DOHH2 (cell line): ENCODE results near the gene GALR3.

Experiments used
- H3F3A ChIP-seq: fragments of 200-600 bp; sonication (generic), shearing (Covaris generic); 2 replicates; pipeline ENCODE4 v1.6.0; 2016; ENCODE audit warnings: antibody characterized with exemption, mild to moderate bottlenecking; ENCODE audit not compliant: control insufficient read depth, insufficient read depth
- H3K27ac ChIP-seq: fragments of 200-600 bp; sonication (generic); 2 replicates; pipeline ENCODE4 v1.5.1; 2014; ENCODE audit warnings: low read depth, mild to moderate bottlenecking, low read length, moderate library complexity
- H3K27me3 ChIP-seq: fragments of 200-600 bp; sonication (generic); 2 replicates; pipeline ENCODE4 v1.6.1; 2014; ENCODE audit warnings: mild to moderate bottlenecking, low read length, mixed read lengths; ENCODE audit not compliant: control insufficient read depth
- H3K36me3 ChIP-seq: fragments of 200-600 bp; sonication (generic); 2 replicates; pipeline ENCODE4 v1.6.1; 2014; ENCODE audit warnings: mild to moderate bottlenecking, low read length, moderate library complexity, mixed read lengths; ENCODE audit not compliant: control insufficient read depth
- H3K4me1 ChIP-seq: fragments of 200-600 bp; sonication (generic); 2 replicates; pipeline ENCODE4 v1.6.1; 2014; ENCODE audit warnings: mild to moderate bottlenecking, low read length, mixed read lengths; ENCODE audit not compliant: control insufficient read depth
- H3K4me2 ChIP-seq: fragments of 200-600 bp; sonication (generic); 2 replicates; pipeline ENCODE4 v1.6.0; 2014; ENCODE audit warnings: mild to moderate bottlenecking, low read length, moderate library complexity
- H3K4me3 ChIP-seq: fragments of 200-600 bp; sonication (generic); 2 replicates; pipeline ENCODE4 v1.5.1; 2014; ENCODE audit warnings: mild to moderate bottlenecking, low read length, mixed read lengths
- H3K79me2 ChIP-seq: fragments of 200-600 bp; sonication (generic); 2 replicates; pipeline ENCODE4 v1.6.1; 2014; ENCODE audit warnings: mild to moderate bottlenecking, low read length, mixed read lengths; ENCODE audit not compliant: control insufficient read depth
- H3K9me2 ChIP-seq: fragments of 200-600 bp; sonication (generic); replicated peaks from 2 replicates; pipeline ENCODE4 v1.6.1; 2014; ENCODE audit warnings: mild to moderate bottlenecking, low read length, mixed read lengths; ENCODE audit not compliant: control insufficient read depth
- H3K9me3 ChIP-seq: fragments of 200-600 bp; sonication (generic); 2 replicates; pipeline ENCODE4 v1.6.1; 2014; ENCODE audit warnings: antibody characterized with exemption, low read length, mixed read lengths; ENCODE audit not compliant: control insufficient read depth, insufficient read depth
- H4K20me1 ChIP-seq: fragments of 200-600 bp; sonication (generic); 2 replicates; pipeline ENCODE4 v1.6.0; 2014; ENCODE audit warnings: low read depth, mild to moderate bottlenecking, antibody characterized with exemption, low read length, moderate library complexity; ENCODE audit not compliant: control insufficient read depth, insufficient read depth
- CTCF ChIP-seq: fragments of 200-600 bp; sonication (generic); IDR thresholded peaks from one replicate; pipeline ENCODE4 v1.5.1; 2014; ENCODE audit warnings: antibody characterized with exemption, mild to moderate bottlenecking, low read depth, low read length; ENCODE audit not compliant: poor library complexity, severe bottlenecking
- EZH2phosphoT487 ChIP-seq: fragments of 200-600 bp; sonication (generic); IDR thresholded peaks from 2 replicates; pipeline ENCODE4 v1.6.1; 2017; ENCODE audit warnings: borderline replicate concordance, mild to moderate bottlenecking, antibody characterized with exemption, low read length, moderate library complexity, mixed read lengths

GALR3 gene

DNA sequence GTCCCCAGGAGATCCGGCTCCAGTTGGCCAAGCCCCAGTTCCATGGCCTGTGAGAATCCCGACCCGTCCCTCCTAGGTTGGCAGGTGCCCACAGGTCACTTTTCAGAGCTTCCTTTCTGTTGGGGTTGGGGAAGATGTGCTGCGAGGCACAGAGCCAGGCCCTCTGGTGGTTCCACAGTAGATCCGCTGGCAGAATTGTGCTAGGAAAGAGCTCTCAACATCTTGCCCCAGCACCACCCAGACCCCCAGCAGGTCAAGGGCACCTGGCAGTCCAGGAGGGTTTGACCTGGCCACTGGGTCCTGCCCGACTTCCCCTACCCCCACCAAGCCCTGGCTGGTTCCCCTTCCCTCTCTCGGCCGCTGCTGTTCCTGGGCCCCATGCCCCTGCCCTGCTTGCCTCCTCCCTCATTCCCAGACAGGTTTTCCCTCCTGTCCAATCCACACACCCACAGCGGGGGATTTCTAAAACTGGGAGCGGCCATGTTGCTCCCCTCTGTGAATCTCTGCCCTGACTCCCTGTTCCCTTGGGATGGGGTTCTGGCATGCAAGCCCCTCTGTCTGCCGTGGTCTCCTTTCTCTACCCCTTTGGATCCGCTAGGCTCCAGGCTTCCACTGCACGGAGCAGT, 41.6 kb upstream of the GALR3 start:
- no peaks in the 10 kb centered on the region for H3K27me3 ChIP-seq
- H3K4me3 ChIP-seq, result no peak overlapping the region
- H4K20me1 ChIP-seq, result no peaks in the 10 kb centered on the region
- no peaks in the 10 kb centered on the region for H3K79me2 ChIP-seq
- no peak overlapping the region for H3K27ac ChIP-seq
- H3K36me3 ChIP-seq, result no peaks in the 10 kb centered on the region
- H3K9me2 ChIP-seq, result no peaks in the 10 kb centered on the region
- peaks cover 20% of the 10 kb centered on the region for H3K4me1 ChIP-seq
- no peaks in the 10 kb centered on the region for H3F3A ChIP-seq
- H3K9me3 ChIP-seq, result no peaks in the 10 kb centered on the region
- TF ChIP-seq EZH2phosphoT487 (no peak), CTCF (no peak)
- H3K4me2 ChIP-seq, result no peak overlapping the region

DNA sequence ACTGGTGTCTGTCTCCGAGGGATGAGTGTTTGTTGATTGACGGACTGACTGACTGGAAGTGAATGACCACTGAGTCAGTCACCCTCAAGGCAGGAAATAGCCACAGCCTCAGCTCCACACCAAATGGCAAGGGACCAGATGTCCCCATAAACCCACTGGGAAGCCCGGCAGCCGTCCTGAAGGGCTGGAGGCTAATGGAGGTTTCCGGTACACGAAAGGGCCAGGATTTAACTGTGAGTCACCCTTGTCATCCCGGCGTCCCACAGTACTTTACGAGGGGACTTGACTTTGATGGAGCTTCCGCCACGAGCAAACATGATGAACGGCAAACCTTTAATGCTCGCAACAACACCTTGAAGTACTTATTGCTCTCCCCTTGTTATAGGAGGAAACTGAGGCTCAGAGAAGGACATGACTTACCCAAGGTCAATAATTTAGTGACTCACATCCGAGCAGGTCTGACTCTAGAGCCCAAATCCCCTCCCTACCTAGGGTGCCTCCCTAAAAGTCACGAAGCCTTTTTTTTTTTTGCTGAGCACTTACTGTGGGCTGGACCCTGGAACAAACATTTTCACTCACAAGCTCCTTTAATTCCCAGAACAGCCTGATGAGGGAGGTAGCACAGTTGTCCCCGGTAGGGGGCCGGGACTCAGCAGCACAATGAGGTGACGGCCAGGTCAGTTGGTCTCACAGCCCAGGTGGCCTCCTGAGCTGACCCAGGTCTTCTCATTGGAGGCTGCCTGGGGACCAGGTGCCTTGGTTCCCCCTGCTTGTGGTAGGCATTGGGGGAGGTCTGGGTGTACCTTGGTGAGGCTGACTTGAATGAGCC, 40.6 kb upstream of the GALR3 start:
- Histone ChIP-seq H3K4me2 (no peak overlapping the region), H3F3A (no peaks in the 10 kb centered on the region), H3K9me2 (no peaks in the 10 kb centered on the region), H3K4me1 (peaks cover 15% of the 10 kb centered on the region), H3K27ac (no peak overlapping the region), H3K36me3 (no peaks in the 10 kb centered on the region), H3K9me3 (no peaks in the 10 kb centered on the region), H3K79me2 (no peaks in the 10 kb centered on the region), H3K4me3 (no peak overlapping the region), H4K20me1 (no peaks in the 10 kb centered on the region), H3K27me3 (no peaks in the 10 kb centered on the region)
- TF ChIP-seq CTCF (no peak), EZH2phosphoT487 (no peak)

- Histone ChIP-seq H4K20me1 (no peaks in the 10 kb centered on the region), H3K9me2 (no peaks in the 10 kb centered on the region), H3K4me2 (no peak overlapping the region), H3K27me3 (no peaks in the 10 kb centered on the region), H3K36me3 (no peaks in the 10 kb centered on the region), H3K79me2 (no peaks in the 10 kb centered on the region), H3K4me1 (peaks cover 15% of the 10 kb centered on the region), H3K27ac (no peak overlapping the region), H3F3A (no peaks in the 10 kb centered on the region), H3K4me3 (no peak overlapping the region), H3K9me3 (no peaks in the 10 kb centered on the region)
- TF ChIP-seq CTCF (no peak), EZH2phosphoT487 (no peak)
These were observed 38.2 kb upstream of the GALR3 start for GRCh38 chr22:37784829-37785495.
